Measurements from ENCODE around the gene NIBAN1.

DNA sequence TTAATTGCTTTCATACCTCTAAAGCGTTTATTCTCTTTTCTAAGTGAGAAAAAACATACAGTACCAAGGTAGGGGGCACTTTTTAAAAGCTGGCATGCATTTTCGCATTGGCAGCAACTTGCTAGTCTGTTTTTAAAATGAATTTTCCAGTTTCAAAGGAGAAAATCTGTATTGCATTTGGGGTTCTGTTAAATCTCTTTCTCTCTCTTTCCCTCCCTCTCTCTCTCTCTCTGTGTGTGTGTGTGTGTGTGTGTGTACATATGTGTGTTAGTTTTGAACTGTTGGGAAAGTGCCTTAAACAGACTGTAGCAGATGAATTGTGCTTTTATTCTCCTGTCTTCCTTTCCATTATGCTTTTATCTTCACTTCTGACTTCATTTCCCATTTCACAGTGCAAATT lies 7.3 kb downstream of the NIBAN1 start:
- TF ChIP-seq, protein P1, sequence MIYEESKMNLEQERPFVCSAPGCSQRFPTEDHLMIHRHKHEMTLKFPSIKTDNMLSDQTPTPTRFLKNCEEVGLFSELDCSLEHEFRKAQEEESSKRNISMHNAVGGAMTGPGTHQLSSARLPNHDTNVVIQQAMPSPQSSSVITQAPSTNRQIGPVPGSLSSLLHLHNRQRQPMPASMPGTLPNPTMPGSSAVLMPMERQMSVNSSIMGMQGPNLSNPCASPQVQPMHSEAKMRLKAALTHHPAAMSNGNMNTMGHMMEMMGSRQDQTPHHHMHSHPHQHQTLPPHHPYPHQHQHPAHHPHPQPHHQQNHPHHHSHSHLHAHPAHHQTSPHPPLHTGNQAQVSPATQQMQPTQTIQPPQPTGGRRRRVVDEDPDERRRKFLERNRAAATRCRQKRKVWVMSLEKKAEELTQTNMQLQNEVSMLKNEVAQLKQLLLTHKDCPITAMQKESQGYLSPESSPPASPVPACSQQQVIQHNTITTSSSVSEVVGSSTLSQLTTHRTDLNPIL (CRISPR knock-in tag; IDR thresholded peaks at IDR 0.05; ENCODE audit: low read depth), result no peak
- TF ChIP-seq, protein P2, sequence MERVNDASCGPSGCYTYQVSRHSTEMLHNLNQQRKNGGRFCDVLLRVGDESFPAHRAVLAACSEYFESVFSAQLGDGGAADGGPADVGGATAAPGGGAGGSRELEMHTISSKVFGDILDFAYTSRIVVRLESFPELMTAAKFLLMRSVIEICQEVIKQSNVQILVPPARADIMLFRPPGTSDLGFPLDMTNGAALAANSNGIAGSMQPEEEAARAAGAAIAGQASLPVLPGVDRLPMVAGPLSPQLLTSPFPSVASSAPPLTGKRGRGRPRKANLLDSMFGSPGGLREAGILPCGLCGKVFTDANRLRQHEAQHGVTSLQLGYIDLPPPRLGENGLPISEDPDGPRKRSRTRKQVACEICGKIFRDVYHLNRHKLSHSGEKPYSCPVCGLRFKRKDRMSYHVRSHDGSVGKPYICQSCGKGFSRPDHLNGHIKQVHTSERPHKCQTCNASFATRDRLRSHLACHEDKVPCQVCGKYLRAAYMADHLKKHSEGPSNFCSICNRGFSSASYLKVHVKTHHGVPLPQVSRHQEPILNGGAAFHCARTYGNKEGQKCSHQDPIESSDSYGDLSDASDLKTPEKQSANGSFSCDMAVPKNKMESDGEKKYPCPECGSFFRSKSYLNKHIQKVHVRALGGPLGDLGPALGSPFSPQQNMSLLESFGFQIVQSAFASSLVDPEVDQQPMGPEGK (CRISPR knock-in tag; IDR thresholded peaks at IDR 0.05; ENCODE audit: borderline replicate concordance), result no peak
- TF ChIP-seq, protein P3, sequence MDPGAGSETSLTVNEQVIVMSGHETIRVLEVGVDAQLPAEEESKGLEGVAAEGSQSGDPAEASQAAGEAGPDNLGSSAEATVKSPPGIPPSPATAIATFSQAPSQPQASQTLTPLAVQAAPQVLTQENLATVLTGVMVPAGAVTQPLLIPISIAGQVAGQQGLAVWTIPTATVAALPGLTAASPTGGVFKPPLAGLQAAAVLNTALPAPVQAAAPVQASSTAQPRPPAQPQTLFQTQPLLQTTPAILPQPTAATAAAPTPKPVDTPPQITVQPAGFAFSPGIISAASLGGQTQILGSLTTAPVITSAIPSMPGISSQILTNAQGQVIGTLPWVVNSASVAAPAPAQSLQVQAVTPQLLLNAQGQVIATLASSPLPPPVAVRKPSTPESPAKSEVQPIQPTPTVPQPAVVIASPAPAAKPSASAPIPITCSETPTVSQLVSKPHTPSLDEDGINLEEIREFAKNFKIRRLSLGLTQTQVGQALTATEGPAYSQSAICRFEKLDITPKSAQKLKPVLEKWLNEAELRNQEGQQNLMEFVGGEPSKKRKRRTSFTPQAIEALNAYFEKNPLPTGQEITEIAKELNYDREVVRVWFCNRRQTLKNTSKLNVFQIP (CRISPR knock-in tag; IDR thresholded peaks at IDR 0.05; ENCODE audit: borderline replicate concordance, low read depth), result no peak
- no peak for TF ChIP-seq RARB (CRISPR knock-in tag; IDR thresholded peaks at IDR 0.05)

Data from SK-N-SH treated with all-trans-retinoic acid at 6 μM for 48 hours (cell line).